Activated naive CD4-positive, alpha-beta T cell treated with anti-CD3 and anti-CD28 coated beads, Interleukin-2, amount 50 U/mL, for 72 hours (primary cell): Measurements from ENCODE around the gene MNX1. TPM values are rescaled to one million over a fixed set of nuclear protein-coding genes. Genes with fewer than 3 reads are reported as not detected.
A peak's percentile ranks its signal among the peaks of the same experiment; 100 is the strongest.

ENCODE experiments used
- ATAC-seq, 2 donors: fragments of 150-1000 bp; cut with Tn5 transposase; 2 replicates each; pipeline ENCODE4 v1.10.0; 2021; ENCODE audit warnings: mild to moderate bottlenecking in 2 of 2, moderate library complexity in 2 of 2
- DNase-seq, 2 donors: peaks; one replicate each; pipeline ENCODE4 v3.0.0; 2021 to 2022; ENCODE audit warnings: low spot score in 2 of 2
- H3K27ac Mint-ChIP-seq, 2 donors: one replicate each; pipeline ENCODE4 v1.8.0; 2022; ENCODE audit warnings: mild to moderate bottlenecking in 2 of 2, mixed read lengths in 2 of 2
- H3K36me3 Mint-ChIP-seq, 2 donors: one replicate each; pipeline ENCODE4 v1.8.0; 2022; ENCODE audit warnings: mixed read lengths in 2 of 2
- H3K9me3 Mint-ChIP-seq, 2 donors: one replicate each; pipeline ENCODE4 v1.8.0; 2022; ENCODE audit warnings: mixed read lengths in 2 of 2
- total RNA-seq, 2 donors: library from RNA; stranded (reverse); gene quantifications; one replicate each; pipeline ENCODE4 v1.2.3, GENCODE V29; 2022

Gene MNX1
- total RNA-seq: under 1 TPM in 1 of 2 donors, not detected in 1; 0.12 TPM

GRCh38 chr7:157010588-157011332, at the start of gene MNX1:
Gene MNX1, minus strand, starts transcription at chr7:157010663. Its CDS starts 313 bp downstream, at chr7:157010350.
- Mint-ChIP-seq H3K36me3 (no peaks in the 10 kb centered on the region), H3K27ac (no peak within 1 kb of the TSS), H3K9me3 (no peaks in the 10 kb centered on the region)
- ATAC-seq (peak; percentile 17 to 87), DNase-seq (peak; percentile 35 to 65)

DNA sequence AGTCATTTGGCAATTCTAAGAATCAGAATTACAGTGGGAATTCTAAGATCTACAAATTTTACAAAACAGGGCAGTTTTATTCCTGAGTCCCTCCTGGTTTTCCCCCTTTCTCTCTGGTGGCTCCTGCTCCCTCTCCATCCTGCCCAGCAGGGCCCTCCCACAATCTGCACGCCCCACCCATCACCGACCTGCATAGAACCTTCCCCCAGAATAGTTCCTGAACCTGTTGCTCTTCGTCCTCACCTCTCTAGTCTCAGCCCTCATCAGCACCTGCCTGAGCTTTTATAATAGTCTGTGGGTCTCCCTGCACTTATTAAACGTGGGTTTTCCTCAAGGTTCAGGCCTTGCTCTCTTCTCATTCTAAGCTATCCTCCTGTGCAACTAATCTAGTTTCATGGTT, 49.1 kb upstream of the MNX1 start:
- no peak overlapping the region for H3K27ac Mint-ChIP-seq
- peaks cover 4 to 17% of the 10 kb centered on the region in 2 donors for H3K36me3 Mint-ChIP-seq
- ATAC-seq (no peak), DNase-seq (no peak)
- peaks cover 9 to 19% of the 10 kb centered on the region in 2 donors for H3K9me3 Mint-ChIP-seq

DNA sequence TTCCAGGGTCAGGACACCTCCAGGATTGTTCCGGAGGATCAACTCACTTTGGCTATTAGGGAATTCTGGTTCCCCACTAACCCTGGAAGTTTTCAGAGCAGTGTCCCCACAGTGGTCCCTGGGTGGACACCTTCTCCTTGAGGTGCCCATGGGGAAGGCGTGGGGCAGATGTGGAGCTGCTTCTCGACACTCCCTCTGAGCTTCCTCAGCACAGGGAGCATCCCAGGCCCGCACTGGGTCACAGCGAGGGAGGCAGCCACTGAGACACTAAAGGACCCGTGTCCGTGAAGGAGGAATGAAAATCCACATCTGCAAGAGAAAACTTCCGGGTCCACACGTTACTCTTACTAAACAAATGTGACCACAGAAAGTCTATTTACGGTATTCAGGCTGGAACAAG, 48.2 kb upstream of the MNX1 start:
- H3K27ac Mint-ChIP-seq: no peak overlapping the region
- peaks cover 0 to 17% of the 10 kb centered on the region in 2 donors for H3K36me3 Mint-ChIP-seq
- ATAC-seq: no peak
- H3K9me3 Mint-ChIP-seq: peaks cover 9 to 15% of the 10 kb centered on the region in 2 donors
- DNase-seq: no peak

DNA sequence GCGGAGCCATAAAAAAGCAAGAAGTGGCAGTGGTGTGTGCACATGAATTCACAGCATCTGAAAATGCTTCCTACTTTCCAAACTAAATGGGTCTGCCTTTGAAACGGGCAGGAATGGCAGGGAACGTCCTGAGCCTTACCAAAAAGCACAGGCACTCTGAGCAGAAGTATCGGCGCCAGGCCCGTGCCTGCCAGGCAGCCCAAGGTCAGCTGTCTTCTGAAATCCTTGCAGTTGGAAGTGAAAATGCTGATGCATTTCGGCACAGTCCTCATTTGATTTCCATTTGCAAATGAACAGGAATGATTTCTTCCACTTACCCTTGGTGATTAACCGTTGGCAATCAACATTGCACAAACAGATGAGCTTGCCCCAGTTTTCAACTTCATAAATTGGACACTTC, 47.6 kb upstream of the MNX1 start:
- DNase-seq (no peak), ATAC-seq (no peak)
- Mint-ChIP-seq H3K27ac (no peak overlapping the region), H3K9me3 (peaks cover 8 to 13% of the 10 kb centered on the region in 2 donors), H3K36me3 (peaks cover 0 to 15% of the 10 kb centered on the region in 2 donors)

- H3K9me3 Mint-ChIP-seq: peaks cover 1 to 5% of the 10 kb centered on the region in 2 donors
- peaks cover 0 to 8% of the 10 kb centered on the region in 2 donors for H3K36me3 Mint-ChIP-seq
- no peak overlapping the region for H3K27ac Mint-ChIP-seq
- no peak for ATAC-seq
- peak in 1 of 2 donors; percentile 3 for DNase-seq
These were observed 46.8 kb upstream of the MNX1 start for GRCh38 chr7:157056957-157057902.

GRCh38 chr7:157056246-157056645, 45.8 kb upstream of the MNX1 start:
- no peaks in the 10 kb centered on the region for H3K36me3 Mint-ChIP-seq

DNA sequence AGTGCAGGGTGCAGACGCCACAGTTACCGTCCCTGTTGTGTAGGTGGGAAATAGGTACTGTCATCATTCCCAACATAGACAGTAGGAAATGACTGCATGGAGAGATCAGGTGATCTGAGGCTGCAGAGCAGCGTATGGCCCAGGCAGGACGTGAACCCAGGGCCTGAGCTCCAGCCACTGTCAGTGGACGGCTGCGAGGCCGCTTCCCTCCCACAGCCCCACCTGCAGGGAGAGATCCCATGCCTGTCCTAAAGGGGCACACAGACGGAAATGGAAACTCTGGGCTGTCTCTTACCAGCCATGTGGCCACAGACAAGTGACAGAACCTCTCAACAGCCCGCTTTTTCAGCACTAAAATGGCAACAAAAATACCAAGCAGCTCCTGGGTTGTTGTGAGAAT, 44.5 kb upstream of the MNX1 start:
- ATAC-seq (no peak), DNase-seq (peak in 1 of 2 donors; percentile 40)
- Mint-ChIP-seq H3K36me3 (no peaks in the 10 kb centered on the region), H3K27ac (no peak overlapping the region), H3K9me3 (no peaks in the 10 kb centered on the region)

More at GRCh38 chr7:157056246-157056645, 45.8 kb upstream of the MNX1 start:
- Mint-ChIP-seq H3K27ac (no peak overlapping the region), H3K9me3 (peaks cover 0 to 4% of the 10 kb centered on the region in 2 donors)
- ATAC-seq: no peak
- DNase-seq: peak in 1 of 2 donors; percentile 20

DNA sequence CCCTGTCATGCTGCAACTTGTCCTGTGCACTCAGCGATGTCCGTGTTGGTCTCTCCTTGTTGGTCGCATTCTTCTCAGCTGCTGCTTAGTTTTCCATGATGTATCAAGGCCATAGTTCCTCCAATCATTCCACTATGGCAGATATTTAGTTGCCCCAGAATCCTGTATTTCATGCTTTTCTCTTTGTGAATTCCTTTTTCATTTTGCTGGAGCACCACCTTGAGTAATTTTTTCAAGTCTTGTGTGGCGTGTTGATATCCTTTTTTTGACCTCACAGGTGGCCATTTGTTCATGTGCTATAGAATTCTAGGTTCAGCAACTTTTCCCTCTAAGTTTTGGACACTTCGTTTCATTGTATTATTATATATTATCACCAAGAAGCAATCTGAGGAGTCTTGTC, 42.7 kb upstream of the MNX1 start:
- DNase-seq: no peak
- Mint-ChIP-seq H3K36me3 (no peaks in the 10 kb centered on the region), H3K9me3 (no peaks in the 10 kb centered on the region), H3K27ac (no peak overlapping the region)
- ATAC-seq: no peak

GRCh38 chr7:157047148-157047547, 36.7 kb upstream of the MNX1 start:
- Mint-ChIP-seq H3K27ac (no peak overlapping the region), H3K9me3 (no peaks in the 10 kb centered on the region)
- DNase-seq: no peak

DNA sequence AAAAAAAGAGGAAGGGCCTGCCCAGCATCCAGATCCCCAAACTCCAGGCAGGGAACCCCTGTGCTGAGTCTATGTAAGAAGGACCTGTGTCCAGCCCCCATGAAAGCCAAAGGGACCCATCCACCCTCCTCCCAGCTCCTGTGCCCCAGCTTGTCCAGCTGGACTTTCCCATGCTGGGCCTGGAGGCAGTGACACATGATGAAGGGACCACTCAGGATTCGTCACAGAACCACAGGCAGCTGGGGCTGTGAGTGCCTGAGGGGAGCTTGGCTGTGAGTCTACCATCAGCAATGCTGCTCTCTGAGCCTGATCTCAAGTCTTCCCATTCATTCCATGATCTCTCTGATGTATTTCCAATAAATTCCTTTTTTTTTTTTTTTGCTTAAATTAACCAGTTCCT, 36.2 kb upstream of the MNX1 start:
- Mint-ChIP-seq H3K36me3 (no peaks in the 10 kb centered on the region), H3K9me3 (no peaks in the 10 kb centered on the region), H3K27ac (no peak overlapping the region)
- no peak for ATAC-seq
- DNase-seq: no peak

More at GRCh38 chr7:157047148-157047547, 36.7 kb upstream of the MNX1 start:
- ATAC-seq: no peak
- no peaks in the 10 kb centered on the region for H3K36me3 Mint-ChIP-seq

DNA sequence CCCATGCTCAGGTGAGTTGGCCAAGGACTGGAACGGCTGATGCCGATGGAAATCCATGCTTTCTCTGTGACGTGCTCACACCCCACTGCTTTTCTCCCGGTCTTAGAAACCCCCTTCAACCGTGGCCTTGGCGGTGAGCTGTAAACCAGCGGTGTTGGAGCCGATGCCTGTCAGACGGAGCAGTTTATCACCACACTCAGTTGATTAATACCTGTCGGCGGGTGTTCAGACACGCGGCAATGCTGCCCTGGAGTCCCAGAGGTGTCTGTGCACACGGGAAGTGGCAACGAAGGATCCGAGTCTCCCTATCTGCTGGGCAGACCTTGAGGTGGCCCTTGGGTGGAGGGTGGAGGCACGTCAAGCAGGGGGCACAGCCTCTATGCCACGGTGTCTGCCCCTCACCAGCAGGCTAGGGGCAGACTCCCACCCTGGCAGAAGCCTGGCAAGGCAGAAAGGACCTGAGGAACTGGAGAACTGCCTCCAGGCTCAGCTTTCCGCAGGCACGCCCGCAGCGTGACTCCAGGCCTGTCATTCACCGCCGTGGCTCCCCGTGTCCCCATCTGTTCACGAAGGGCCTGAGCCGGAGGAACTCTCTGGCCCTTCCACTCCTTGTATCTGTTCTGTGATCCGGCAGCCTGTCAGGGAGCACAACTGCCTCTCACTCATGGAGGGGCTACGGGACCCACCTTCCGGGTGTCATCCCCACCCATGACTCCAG, 34.6 kb upstream of the MNX1 start:
- no peaks in the 10 kb centered on the region for H3K9me3 Mint-ChIP-seq
- ATAC-seq (no peak), DNase-seq (no peak)
- no peak overlapping the region for H3K27ac Mint-ChIP-seq
- H3K36me3 Mint-ChIP-seq: no peaks in the 10 kb centered on the region

- Mint-ChIP-seq H3K9me3 (no peaks in the 10 kb centered on the region), H3K27ac (peak overlapping the region in 1 of 2 donors; percentile 55), H3K36me3 (no peaks in the 10 kb centered on the region)
- DNase-seq: no peak
- ATAC-seq: no peak
These were observed 33.8 kb upstream of the MNX1 start for GRCh38 chr7:157044147-157044687.

DNA sequence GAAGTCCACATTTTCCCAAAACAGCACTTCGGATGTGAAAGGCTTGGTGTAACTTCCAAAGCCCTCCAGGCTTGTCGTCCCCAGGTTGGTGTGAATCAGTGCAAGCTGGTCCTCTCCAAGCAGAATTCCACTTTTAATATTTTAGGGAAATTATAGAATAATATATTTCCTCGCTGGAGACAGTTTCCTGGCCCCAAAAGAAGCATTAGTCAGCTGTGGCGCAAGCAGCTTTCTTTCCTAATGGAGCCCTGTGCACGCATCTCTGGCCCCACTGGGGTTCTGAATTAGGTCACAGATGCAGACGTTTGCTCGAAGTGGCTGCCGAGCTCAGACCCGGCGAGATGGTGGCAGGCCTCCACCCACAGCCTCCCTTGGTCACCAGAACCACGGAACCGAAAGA, 33.3 kb upstream of the MNX1 start:
- ATAC-seq (no peak), DNase-seq (no peak)
- no peaks in the 10 kb centered on the region for H3K36me3 Mint-ChIP-seq
- no peak overlapping the region for H3K27ac Mint-ChIP-seq
- no peaks in the 10 kb centered on the region for H3K9me3 Mint-ChIP-seq

GRCh38 chr7:157041514-157042277, 31.2 kb upstream of the MNX1 start:
- peaks cover 0 to 5% of the 10 kb centered on the region in 2 donors for H3K9me3 Mint-ChIP-seq
- no peak overlapping the region for H3K27ac Mint-ChIP-seq
- H3K36me3 Mint-ChIP-seq: peaks cover 4 to 5% of the 10 kb centered on the region in 2 donors
- ATAC-seq: no peak
- no peak for DNase-seq

DNA sequence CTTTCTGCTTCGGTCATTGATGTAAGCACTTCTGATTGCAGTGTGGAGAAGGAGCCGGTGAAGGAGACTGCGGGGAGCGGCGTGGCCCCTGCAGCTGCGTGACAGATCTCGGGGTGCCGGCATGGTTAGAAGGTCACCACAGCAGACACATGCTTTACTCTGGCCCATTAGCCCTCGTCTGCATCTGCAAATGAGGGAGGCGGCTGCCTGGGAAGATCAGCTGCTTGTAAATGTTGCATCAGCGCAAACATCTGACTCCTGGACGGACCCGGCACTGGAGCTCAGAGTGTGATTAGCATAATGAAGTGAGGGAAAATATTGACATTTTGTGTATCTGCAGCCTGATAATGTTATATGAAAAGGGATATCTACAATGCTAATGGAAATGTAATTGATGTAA, 30.5 kb upstream of the MNX1 start:
- peaks cover 10 to 11% of the 10 kb centered on the region in 2 donors for H3K36me3 Mint-ChIP-seq
- H3K9me3 Mint-ChIP-seq: peaks cover 0 to 12% of the 10 kb centered on the region in 2 donors
- DNase-seq (no peak), ATAC-seq (no peak)
- H3K27ac Mint-ChIP-seq: no peak overlapping the region

GRCh38 chr7:157037635-157038034, 27.2 kb upstream of the MNX1 start:
- Mint-ChIP-seq H3K27ac (no peak overlapping the region), H3K9me3 (peaks cover 0 to 13% of the 10 kb centered on the region in 2 donors), H3K36me3 (peaks cover 11% of the 10 kb centered on the region in 2 donors)
- DNase-seq (no peak), ATAC-seq (no peak)
